ENCODE results near the gene CERK.

DNA sequence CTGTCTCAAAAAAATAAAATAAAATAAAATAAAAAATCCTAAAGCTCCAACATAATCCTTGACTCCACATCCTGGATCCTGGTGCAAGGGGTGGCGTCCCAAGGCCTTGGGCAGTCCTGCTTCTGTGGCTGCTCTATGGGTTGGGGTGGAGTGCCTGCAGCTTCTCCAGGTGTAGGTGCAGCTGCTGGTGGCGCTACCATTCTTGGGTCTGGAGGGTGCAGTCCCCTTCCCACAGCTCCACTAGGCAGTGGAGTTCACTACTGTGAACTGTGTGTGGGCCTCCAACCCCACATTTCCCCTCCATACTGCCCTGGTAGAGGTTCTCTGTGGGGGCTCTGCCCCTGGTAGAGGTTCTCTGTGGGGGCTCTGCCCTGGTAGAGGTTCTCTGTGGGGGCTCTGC is 17.5 kb upstream of the CERK start:
- TF ChIP-seq, protein P1, sequence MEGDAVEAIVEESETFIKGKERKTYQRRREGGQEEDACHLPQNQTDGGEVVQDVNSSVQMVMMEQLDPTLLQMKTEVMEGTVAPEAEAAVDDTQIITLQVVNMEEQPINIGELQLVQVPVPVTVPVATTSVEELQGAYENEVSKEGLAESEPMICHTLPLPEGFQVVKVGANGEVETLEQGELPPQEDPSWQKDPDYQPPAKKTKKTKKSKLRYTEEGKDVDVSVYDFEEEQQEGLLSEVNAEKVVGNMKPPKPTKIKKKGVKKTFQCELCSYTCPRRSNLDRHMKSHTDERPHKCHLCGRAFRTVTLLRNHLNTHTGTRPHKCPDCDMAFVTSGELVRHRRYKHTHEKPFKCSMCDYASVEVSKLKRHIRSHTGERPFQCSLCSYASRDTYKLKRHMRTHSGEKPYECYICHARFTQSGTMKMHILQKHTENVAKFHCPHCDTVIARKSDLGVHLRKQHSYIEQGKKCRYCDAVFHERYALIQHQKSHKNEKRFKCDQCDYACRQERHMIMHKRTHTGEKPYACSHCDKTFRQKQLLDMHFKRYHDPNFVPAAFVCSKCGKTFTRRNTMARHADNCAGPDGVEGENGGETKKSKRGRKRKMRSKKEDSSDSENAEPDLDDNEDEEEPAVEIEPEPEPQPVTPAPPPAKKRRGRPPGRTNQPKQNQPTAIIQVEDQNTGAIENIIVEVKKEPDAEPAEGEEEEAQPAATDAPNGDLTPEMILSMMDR (IDR thresholded peaks at IDR 0.05 in 2 of 3, conservative IDR thresholded peaks at IDR 0.05 in 1 of 3; ENCODE audit: insufficient read depth in 2 of 3, low read depth in 1 of 3, low read length in 3 of 3) = no peak
- TF ChIP-seq, protein P2, sequence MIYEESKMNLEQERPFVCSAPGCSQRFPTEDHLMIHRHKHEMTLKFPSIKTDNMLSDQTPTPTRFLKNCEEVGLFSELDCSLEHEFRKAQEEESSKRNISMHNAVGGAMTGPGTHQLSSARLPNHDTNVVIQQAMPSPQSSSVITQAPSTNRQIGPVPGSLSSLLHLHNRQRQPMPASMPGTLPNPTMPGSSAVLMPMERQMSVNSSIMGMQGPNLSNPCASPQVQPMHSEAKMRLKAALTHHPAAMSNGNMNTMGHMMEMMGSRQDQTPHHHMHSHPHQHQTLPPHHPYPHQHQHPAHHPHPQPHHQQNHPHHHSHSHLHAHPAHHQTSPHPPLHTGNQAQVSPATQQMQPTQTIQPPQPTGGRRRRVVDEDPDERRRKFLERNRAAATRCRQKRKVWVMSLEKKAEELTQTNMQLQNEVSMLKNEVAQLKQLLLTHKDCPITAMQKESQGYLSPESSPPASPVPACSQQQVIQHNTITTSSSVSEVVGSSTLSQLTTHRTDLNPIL (CRISPR knock-in tag; IDR thresholded peaks at IDR 0.05) = no peak
- TF ChIP-seq EZH2 (IDR thresholded peaks at IDR 0.05; ENCODE audit: borderline replicate concordance, low read depth, low read length) (no peak), ZNF655 (CRISPR knock-in tag; IDR thresholded peaks at IDR 0.05) (no peak), SMARCB1 (IDR thresholded peaks at IDR 0.05; ENCODE audit: insufficient read length, low read depth) (no peak), POLR2AphosphoS5 (IDR thresholded peaks at IDR 0.05; ENCODE audit: control insufficient read depth, insufficient read depth, low read depth, low read length) (no peak), RFX5 (IDR thresholded peaks at IDR 0.05; ENCODE audit: low read depth, low read length) (no peak), TAF7 (tag; IDR thresholded peaks at IDR 0.05) (no peak), ATF3 (IDR thresholded peaks at IDR 0.05) (no peak), ATF3 (CRISPR knock-in tag; conservative IDR thresholded peaks at IDR 0.05) (no peak), GTF3C2 (IDR thresholded peaks at IDR 0.05; ENCODE audit: borderline replicate concordance, extremely low read depth, insufficient read length) (no peak)
- TF ChIP-seq, protein P3, sequence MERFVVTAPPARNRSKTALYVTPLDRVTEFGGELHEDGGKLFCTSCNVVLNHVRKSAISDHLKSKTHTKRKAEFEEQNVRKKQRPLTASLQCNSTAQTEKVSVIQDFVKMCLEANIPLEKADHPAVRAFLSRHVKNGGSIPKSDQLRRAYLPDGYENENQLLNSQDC (CRISPR knock-in tag; IDR thresholded peaks at IDR 0.05) = no peak
- TF ChIP-seq, protein P4, sequence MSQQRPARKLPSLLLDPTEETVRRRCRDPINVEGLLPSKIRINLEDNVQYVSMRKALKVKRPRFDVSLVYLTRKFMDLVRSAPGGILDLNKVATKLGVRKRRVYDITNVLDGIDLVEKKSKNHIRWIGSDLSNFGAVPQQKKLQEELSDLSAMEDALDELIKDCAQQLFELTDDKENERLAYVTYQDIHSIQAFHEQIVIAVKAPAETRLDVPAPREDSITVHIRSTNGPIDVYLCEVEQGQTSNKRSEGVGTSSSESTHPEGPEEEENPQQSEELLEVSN (IDR thresholded peaks at IDR 0.05; ENCODE audit: borderline replicate concordance in 1 of 2, extremely low read depth in 1 of 2, insufficient read depth in 1 of 2, insufficient read length in 1 of 2, low read depth in 1 of 2, low read length in 1 of 2, poor library complexity in 1 of 2, severe bottlenecking in 1 of 2) = no peak
